ENCODE results near the gene SLC52A3.

- TF ChIP-seq, protein P1, sequence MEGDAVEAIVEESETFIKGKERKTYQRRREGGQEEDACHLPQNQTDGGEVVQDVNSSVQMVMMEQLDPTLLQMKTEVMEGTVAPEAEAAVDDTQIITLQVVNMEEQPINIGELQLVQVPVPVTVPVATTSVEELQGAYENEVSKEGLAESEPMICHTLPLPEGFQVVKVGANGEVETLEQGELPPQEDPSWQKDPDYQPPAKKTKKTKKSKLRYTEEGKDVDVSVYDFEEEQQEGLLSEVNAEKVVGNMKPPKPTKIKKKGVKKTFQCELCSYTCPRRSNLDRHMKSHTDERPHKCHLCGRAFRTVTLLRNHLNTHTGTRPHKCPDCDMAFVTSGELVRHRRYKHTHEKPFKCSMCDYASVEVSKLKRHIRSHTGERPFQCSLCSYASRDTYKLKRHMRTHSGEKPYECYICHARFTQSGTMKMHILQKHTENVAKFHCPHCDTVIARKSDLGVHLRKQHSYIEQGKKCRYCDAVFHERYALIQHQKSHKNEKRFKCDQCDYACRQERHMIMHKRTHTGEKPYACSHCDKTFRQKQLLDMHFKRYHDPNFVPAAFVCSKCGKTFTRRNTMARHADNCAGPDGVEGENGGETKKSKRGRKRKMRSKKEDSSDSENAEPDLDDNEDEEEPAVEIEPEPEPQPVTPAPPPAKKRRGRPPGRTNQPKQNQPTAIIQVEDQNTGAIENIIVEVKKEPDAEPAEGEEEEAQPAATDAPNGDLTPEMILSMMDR (IDR thresholded peaks at IDR 0.05; ENCODE audit: poor library complexity, severe bottlenecking), result no peak
- TF ChIP-seq POLR2AphosphoS5 (IDR thresholded peaks at IDR 0.05) (no peak), EP300 (conservative IDR thresholded peaks at IDR 0.05; ENCODE audit: poor library complexity, severe bottlenecking) (no peak), EZH2 (IDR thresholded peaks at IDR 0.05; ENCODE audit: borderline replicate concordance, insufficient read depth, low read length, poor library complexity, severe bottlenecking) (no peak), MXI1 (conservative IDR thresholded peaks at IDR 0.05; ENCODE audit: poor library complexity, severe bottlenecking) (no peak), REST (IDR thresholded peaks at IDR 0.05; ENCODE audit: borderline replicate concordance) (no peak)
Measured at GRCh38 chr20:776165-776564, 7.9 kb upstream of the SLC52A3 start.
